HG02852 (cell line): ENCODE results near the gene HSBP1L1.
"Not testable (repeated sequence)": the region's sequence is repeated elsewhere in the genome, so short reads cannot be mapped to it uniquely, and the experiment has no call there.

Experiments
- ATAC-seq: cut with Tn5 transposase; IDR thresholded peaks from one replicate; pipeline ENCODE4 v1.9.1; 2021; ENCODE audit warnings: mild to moderate bottlenecking, moderate library complexity; ENCODE audit not compliant: unreplicated experiment

Gene HSBP1L1

GRCh38 chr18:79983253-79983652 is 18.8 kb downstream of the HSBP1L1 start:
- ATAC-seq: no peak

GRCh38 chr18:79983793-79984192 is 19.4 kb downstream of the HSBP1L1 start:
- ATAC-seq: no peak

GRCh38 chr18:79985172-79985571 is 20.7 kb downstream of the HSBP1L1 start:
- no peak for ATAC-seq

GRCh38 chr18:79986726-79987125 is 22.3 kb downstream of the HSBP1L1 start:
- ATAC-seq: no peak

- no peak for ATAC-seq
Measured at GRCh38 chr18:79987566-79987965, 23.1 kb downstream of the HSBP1L1 start.

GRCh38 chr18:79988071-79988450 is 23.6 kb downstream of the HSBP1L1 start:
- ATAC-seq: peak; percentile 63

- peak; percentile 97 for ATAC-seq
Measured at GRCh38 chr18:79988451-79989194, 24.2 kb downstream of the HSBP1L1 start, which contains the start of gene TXNL4A. TXNL4A (minus strand) TSS chr18:79988563; CDS start chr18:79988392, 171 bp downstream.

GRCh38 chr18:79989195-79989497 is 24.7 kb downstream of the HSBP1L1 start:
- ATAC-seq: no peak

GRCh38 chr18:79991494-79991893 is 27.1 kb downstream of the HSBP1L1 start:
- ATAC-seq: no peak

- ATAC-seq: not testable (repeated sequence)
Measured at GRCh38 chr18:79999701-80000100, 35.3 kb downstream of the HSBP1L1 start.

- no peak for ATAC-seq
Measured at GRCh38 chr18:80000877-80001276, 36.4 kb downstream of the HSBP1L1 start.

- no peak for ATAC-seq
Measured at GRCh38 chr18:80002468-80002867, 38.0 kb downstream of the HSBP1L1 start.

- ATAC-seq: no peak
Measured at GRCh38 chr18:80004600-80005342, 40.3 kb downstream of the HSBP1L1 start.

- no peak for ATAC-seq
Measured at GRCh38 chr18:80006724-80007123, 42.3 kb downstream of the HSBP1L1 start.

- no peak for ATAC-seq
Measured at GRCh38 chr18:80009661-80010550, 45.5 kb downstream of the HSBP1L1 start.

- no peak for ATAC-seq
Measured at GRCh38 chr18:80010551-80010906, 46.1 kb downstream of the HSBP1L1 start.

GRCh38 chr18:80011496-80012137 is 47.2 kb downstream of the HSBP1L1 start:
- ATAC-seq: not testable (repeated sequence)

GRCh38 chr18:80012714-80013113 is 48.3 kb downstream of the HSBP1L1 start:
- no peak for ATAC-seq
